HEK293 (cell line): ENCODE results near the gene GCC2.

Experiments
- GLIS2 ChIP-seq: fragments of 450-650 bp; formaldehyde crosslinking; IDR thresholded peaks from 2 replicates; pipeline ENCODE4 v1.5.1; 2016; ENCODE audit warnings: missing biosample characterization, missing genetic modification characterization
- HOXC10 ChIP-seq: sonication (generic); formaldehyde crosslinking; IDR thresholded peaks from 2 replicates; pipeline ENCODE4 v1.8.1; 2023; ENCODE audit warnings: mild to moderate bottlenecking, missing genetic modification reagents
- KLF9 ChIP-seq: fragments of 450-650 bp; formaldehyde crosslinking; IDR thresholded peaks from 2 replicates; pipeline ENCODE4 v1.5.1; 2016; ENCODE audit warnings: missing biosample characterization, missing genetic modification characterization, low read depth
- MYNN ChIP-seq: fragments of 450-650 bp; formaldehyde crosslinking; IDR thresholded peaks from 2 replicates; pipeline ENCODE4 v1.5.1; 2016; ENCODE audit warnings: missing biosample characterization, missing genetic modification characterization, borderline replicate concordance
- ZNF274 ChIP-seq, 2 experiments: fragments of 200-500 bp in 1 of 2; fragments of 450-650 bp in 1 of 2; sonication (Bioruptor generic) in 1 of 2; formaldehyde crosslinking in 1 of 2; IDR thresholded peaks; 2 replicates each; pipeline versions ENCODE4 v1.5.1 to v1.6.1; 2014 to 2016; ENCODE audit warnings: borderline replicate concordance in 1 of 2, inconsistent platforms in 1 of 2, low read length in 1 of 2, missing biosample characterization in 1 of 2, missing genetic modification characterization in 1 of 2
- ZNF433 ChIP-seq: fragments of 450-650 bp; formaldehyde crosslinking; IDR thresholded peaks from 2 replicates; pipeline ENCODE4 v1.5.1; 2016; ENCODE audit warnings: missing biosample characterization, missing genetic modification characterization, low read depth
- ZNF704 ChIP-seq: fragments of 450-650 bp; formaldehyde crosslinking; IDR thresholded peaks from 2 replicates; pipeline ENCODE4 v1.5.1; 2016; ENCODE audit warnings: missing biosample characterization, missing genetic modification characterization
- ZNF837 ChIP-seq: fragments of 450-650 bp; formaldehyde crosslinking; IDR thresholded peaks from 2 replicates; pipeline ENCODE4 v1.5.1; 2016; ENCODE audit warnings: missing biosample characterization, missing genetic modification characterization
- ZNF843 ChIP-seq: fragments of 450-650 bp; formaldehyde crosslinking; IDR thresholded peaks from 2 replicates; pipeline ENCODE4 v1.5.1; 2016; ENCODE audit warnings: missing biosample characterization, missing genetic modification characterization
- ZSCAN30 ChIP-seq: fragments of 450-650 bp; IDR thresholded peaks from 2 replicates; pipeline ENCODE4 v1.5.1; 2018; ENCODE audit warnings: missing biosample characterization, mild to moderate bottlenecking, missing genetic modification characterization, moderate library complexity
- TF ChIP-seq, protein P1 (sequence below): fragments of 450-650 bp; formaldehyde crosslinking; IDR thresholded peaks from 2 replicates; pipeline ENCODE4 v1.5.1; 2016; ENCODE audit warnings: missing biosample characterization, missing genetic modification characterization
- TF ChIP-seq, protein P2 (sequence below): fragments of 450-650 bp; formaldehyde crosslinking; IDR thresholded peaks from 2 replicates; pipeline ENCODE4 v1.5.1; 2016; ENCODE audit warnings: missing biosample characterization, missing genetic modification characterization
- TF ChIP-seq, protein P3 (sequence below): fragments of 450-650 bp; formaldehyde crosslinking; conservative IDR thresholded peaks from 2 replicates; pipeline ENCODE4 v1.5.1; 2016; ENCODE audit warnings: low read depth, missing biosample characterization, missing genetic modification characterization

GRCh38 chr2:108428286-108429009 is 20.6 kb upstream of the GCC2 start:
- TF ChIP-seq, protein P1, sequence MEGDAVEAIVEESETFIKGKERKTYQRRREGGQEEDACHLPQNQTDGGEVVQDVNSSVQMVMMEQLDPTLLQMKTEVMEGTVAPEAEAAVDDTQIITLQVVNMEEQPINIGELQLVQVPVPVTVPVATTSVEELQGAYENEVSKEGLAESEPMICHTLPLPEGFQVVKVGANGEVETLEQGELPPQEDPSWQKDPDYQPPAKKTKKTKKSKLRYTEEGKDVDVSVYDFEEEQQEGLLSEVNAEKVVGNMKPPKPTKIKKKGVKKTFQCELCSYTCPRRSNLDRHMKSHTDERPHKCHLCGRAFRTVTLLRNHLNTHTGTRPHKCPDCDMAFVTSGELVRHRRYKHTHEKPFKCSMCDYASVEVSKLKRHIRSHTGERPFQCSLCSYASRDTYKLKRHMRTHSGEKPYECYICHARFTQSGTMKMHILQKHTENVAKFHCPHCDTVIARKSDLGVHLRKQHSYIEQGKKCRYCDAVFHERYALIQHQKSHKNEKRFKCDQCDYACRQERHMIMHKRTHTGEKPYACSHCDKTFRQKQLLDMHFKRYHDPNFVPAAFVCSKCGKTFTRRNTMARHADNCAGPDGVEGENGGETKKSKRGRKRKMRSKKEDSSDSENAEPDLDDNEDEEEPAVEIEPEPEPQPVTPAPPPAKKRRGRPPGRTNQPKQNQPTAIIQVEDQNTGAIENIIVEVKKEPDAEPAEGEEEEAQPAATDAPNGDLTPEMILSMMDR (tag by site-specific recombination), result no peak
- no peak for TF ChIP-seq HOXC10
- TF ChIP-seq KLF9 (tag by site-specific recombination), result no peak
- no peak for TF ChIP-seq ZNF843
- no peak for TF ChIP-seq ZSCAN30 (tag by site-specific recombination)
- no peak for TF ChIP-seq ZNF274 (IDR thresholded peaks at IDR 0.05; ENCODE audit: low read length)
- no peak for TF ChIP-seq ZNF274 (tag by site-specific recombination; IDR thresholded peaks at IDR 0.05; ENCODE audit: borderline replicate concordance)
- no peak for TF ChIP-seq MYNN (tag by site-specific recombination)
- no peak for TF ChIP-seq ZNF837 (tag by site-specific recombination)
- TF ChIP-seq, protein P2, sequence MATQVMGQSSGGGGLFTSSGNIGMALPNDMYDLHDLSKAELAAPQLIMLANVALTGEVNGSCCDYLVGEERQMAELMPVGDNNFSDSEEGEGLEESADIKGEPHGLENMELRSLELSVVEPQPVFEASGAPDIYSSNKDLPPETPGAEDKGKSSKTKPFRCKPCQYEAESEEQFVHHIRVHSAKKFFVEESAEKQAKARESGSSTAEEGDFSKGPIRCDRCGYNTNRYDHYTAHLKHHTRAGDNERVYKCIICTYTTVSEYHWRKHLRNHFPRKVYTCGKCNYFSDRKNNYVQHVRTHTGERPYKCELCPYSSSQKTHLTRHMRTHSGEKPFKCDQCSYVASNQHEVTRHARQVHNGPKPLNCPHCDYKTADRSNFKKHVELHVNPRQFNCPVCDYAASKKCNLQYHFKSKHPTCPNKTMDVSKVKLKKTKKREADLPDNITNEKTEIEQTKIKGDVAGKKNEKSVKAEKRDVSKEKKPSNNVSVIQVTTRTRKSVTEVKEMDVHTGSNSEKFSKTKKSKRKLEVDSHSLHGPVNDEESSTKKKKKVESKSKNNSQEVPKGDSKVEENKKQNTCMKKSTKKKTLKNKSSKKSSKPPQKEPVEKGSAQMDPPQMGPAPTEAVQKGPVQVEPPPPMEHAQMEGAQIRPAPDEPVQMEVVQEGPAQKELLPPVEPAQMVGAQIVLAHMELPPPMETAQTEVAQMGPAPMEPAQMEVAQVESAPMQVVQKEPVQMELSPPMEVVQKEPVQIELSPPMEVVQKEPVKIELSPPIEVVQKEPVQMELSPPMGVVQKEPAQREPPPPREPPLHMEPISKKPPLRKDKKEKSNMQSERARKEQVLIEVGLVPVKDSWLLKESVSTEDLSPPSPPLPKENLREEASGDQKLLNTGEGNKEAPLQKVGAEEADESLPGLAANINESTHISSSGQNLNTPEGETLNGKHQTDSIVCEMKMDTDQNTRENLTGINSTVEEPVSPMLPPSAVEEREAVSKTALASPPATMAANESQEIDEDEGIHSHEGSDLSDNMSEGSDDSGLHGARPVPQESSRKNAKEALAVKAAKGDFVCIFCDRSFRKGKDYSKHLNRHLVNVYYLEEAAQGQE (tag by site-specific recombination), result no peak
- no peak for TF ChIP-seq GLIS2 (tag by site-specific recombination)
- TF ChIP-seq, protein P3, sequence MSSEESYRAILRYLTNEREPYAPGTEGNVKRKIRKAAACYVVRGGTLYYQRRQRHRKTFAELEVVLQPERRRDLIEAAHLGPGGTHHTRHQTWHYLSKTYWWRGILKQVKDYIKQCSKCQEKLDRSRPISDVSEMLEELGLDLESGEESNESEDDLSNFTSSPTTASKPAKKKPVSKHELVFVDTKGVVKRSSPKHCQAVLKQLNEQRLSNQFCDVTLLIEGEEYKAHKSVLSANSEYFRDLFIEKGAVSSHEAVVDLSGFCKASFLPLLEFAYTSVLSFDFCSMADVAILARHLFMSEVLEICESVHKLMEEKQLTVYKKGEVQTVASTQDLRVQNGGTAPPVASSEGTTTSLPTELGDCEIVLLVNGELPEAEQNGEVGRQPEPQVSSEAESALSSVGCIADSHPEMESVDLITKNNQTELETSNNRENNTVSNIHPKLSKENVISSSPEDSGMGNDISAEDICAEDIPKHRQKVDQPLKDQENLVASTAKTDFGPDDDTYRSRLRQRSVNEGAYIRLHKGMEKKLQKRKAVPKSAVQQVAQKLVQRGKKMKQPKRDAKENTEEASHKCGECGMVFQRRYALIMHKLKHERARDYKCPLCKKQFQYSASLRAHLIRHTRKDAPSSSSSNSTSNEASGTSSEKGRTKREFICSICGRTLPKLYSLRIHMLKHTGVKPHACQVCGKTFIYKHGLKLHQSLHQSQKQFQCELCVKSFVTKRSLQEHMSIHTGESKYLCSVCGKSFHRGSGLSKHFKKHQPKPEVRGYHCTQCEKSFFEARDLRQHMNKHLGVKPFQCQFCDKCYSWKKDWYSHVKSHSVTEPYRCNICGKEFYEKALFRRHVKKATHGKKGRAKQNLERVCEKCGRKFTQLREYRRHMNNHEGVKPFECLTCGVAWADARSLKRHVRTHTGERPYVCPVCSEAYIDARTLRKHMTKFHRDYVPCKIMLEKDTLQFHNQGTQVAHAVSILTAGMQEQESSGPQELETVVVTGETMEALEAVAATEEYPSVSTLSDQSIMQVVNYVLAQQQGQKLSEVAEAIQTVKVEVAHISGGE (tag by site-specific recombination), result no peak
- TF ChIP-seq ZNF704 (tag by site-specific recombination), result no peak
- TF ChIP-seq ZNF433 (tag by site-specific recombination), result no peak
